Nephron (organoid): ENCODE data around the gene ENO3.

ENCODE experiments used
- H3K27ac Mint-ChIP-seq, 3 experiments: 2 replicates each; pipeline ENCODE4 v1.8.0; 2020; ENCODE audit warnings: mixed read lengths in 3 of 3, mild to moderate bottlenecking in 2 of 3, moderate library complexity in 1 of 3
- H3K27me3 Mint-ChIP-seq: 2 replicates; pipeline ENCODE4 v1.8.0; 2021; ENCODE audit warnings: low read depth, mild to moderate bottlenecking, moderate library complexity, mixed read lengths
- H3K36me3 Mint-ChIP-seq: 2 replicates; pipeline ENCODE4 v1.8.0; 2020; ENCODE audit warnings: low read depth, mixed read lengths
- H3K4me1 Mint-ChIP-seq: 2 replicates; pipeline ENCODE4 v1.8.0; 2020; ENCODE audit warnings: mixed read lengths
- H3K4me3 Mint-ChIP-seq, 3 experiments: 2 replicates each; pipeline ENCODE4 v1.8.0; 2020; ENCODE audit warnings: mild to moderate bottlenecking in 3 of 3, mixed read lengths in 3 of 3, moderate library complexity in 2 of 3
- H3K9me3 Mint-ChIP-seq: 2 replicates; pipeline ENCODE4 v1.8.0; 2020; ENCODE audit warnings: mixed read lengths
- TF ChIP-seq, protein P1 (sequence below), 3 experiments: fragments of 200-600 bp; sonication (generic); IDR thresholded peaks; one replicate each; pipeline ENCODE4 v1.5.0; 2021; ENCODE audit warnings: antibody characterized with exemption in 3 of 3; ENCODE audit not compliant: unreplicated experiment in 3 of 3

The ENO3 gene

DNA sequence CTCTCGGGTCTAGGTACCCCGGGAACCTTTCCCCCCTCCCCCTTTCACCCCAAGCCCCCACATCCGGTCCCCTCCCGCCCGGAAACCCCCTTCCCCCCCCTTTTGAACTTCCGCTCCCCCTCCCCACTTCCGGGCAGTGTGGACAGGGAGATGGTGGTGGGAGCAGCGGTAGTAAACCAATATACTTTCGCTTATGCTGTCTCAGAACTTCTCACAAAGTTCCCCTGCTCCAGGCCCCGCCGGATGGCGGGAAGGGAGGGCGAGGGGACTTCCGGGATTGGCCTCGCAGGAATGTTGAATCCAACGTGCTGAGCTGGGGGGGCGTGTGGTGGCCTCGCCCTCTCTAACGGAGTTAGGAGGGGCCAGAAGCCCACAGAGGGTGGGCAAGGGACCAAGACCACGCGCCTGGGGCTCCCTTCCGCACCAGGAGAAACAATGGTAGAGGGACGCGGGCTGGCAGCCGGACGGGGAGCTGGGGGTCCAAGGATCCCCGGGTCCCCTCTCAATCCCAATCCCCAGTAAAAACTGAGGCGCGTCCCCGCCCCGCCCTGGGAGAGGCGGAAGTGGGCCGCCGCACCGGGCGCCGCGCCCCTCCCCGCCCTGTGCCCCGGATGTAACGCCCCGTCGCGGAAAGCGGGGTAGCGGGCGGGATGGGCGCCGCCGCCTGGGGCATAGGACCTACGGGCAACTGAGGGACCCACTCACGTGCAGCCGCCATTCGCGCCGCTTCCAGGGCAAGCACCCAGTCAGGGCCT lies 3.3 kb upstream of the ENO3 start:
- H3K4me3 Mint-ChIP-seq: peak overlapping the region; percentile 95 to 98 (median 96)
- H3K27me3 Mint-ChIP-seq: no peaks in the 10 kb centered on the region
- no peaks in the 10 kb centered on the region for H3K9me3 Mint-ChIP-seq
- TF ChIP-seq, protein P1, sequence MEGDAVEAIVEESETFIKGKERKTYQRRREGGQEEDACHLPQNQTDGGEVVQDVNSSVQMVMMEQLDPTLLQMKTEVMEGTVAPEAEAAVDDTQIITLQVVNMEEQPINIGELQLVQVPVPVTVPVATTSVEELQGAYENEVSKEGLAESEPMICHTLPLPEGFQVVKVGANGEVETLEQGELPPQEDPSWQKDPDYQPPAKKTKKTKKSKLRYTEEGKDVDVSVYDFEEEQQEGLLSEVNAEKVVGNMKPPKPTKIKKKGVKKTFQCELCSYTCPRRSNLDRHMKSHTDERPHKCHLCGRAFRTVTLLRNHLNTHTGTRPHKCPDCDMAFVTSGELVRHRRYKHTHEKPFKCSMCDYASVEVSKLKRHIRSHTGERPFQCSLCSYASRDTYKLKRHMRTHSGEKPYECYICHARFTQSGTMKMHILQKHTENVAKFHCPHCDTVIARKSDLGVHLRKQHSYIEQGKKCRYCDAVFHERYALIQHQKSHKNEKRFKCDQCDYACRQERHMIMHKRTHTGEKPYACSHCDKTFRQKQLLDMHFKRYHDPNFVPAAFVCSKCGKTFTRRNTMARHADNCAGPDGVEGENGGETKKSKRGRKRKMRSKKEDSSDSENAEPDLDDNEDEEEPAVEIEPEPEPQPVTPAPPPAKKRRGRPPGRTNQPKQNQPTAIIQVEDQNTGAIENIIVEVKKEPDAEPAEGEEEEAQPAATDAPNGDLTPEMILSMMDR (IDR thresholded peaks at IDR 0.05; ENCODE audit: unreplicated experiment in 3 of 3): no peak
- H3K27ac Mint-ChIP-seq: peak overlapping the region; percentile 89 to 99 (median 99)
- H3K4me1 Mint-ChIP-seq: peaks cover 45% of the 10 kb centered on the region
- peaks cover 38% of the 10 kb centered on the region for H3K36me3 Mint-ChIP-seq

DNA sequence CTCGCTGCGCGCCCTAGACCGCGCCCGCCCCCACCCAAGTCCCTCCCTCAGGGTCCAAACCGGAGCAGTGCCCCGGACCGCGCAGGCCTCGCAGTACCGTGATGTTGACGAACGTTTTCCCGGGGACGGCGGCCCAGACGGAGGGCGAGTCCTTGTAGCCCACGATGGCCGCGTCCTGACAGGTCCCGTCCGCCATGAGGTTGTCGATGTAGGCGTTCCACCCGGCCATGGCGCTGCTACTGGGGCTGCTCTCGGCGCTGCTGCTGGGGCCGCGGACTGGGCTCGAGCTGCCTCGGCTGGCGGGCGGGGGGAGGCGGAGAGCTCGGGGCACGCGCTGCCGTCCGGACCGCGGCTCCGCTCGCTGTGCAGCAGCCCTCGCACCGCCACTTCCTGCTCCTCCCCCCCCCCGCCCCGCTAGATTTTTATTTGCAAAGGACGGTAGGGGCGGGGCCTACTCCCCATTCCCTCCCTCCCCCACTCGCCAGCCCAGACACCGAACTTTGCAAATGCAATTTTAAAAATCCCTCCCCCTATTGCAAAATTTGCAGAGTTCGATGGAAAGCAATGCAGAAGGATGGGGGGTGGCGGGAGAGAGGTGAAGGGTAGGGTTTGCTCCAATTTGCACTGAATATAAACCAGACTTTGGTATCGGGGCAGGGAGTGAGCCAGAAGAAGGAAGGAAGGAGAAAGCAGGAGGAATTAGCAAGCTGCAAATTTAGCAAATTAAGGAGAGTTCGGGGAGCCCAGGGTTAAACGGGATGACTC lies 2.6 kb upstream of the ENO3 start, which contains the start of gene PFN1:
TSS of gene PFN1 (minus strand) at position 365 of the 765 bp plus-strand sequence. CDS start at position 229, 136 bp downstream.
- Mint-ChIP-seq H3K27me3 (no peaks in the 10 kb centered on the region), H3K36me3 (peaks cover 31% of the 10 kb centered on the region), H3K27ac (peak within 1 kb of the TSS; percentile 98 to 99 (median 99)), H3K4me1 (peaks cover 46% of the 10 kb centered on the region), H3K4me3 (peak within 1 kb of the TSS; percentile 95 to 98 (median 96)), H3K9me3 (no peaks in the 10 kb centered on the region)
- TF ChIP-seq, protein P1 (IDR thresholded peaks at IDR 0.05; ENCODE audit: unreplicated experiment in 3 of 3): no peak

DNA sequence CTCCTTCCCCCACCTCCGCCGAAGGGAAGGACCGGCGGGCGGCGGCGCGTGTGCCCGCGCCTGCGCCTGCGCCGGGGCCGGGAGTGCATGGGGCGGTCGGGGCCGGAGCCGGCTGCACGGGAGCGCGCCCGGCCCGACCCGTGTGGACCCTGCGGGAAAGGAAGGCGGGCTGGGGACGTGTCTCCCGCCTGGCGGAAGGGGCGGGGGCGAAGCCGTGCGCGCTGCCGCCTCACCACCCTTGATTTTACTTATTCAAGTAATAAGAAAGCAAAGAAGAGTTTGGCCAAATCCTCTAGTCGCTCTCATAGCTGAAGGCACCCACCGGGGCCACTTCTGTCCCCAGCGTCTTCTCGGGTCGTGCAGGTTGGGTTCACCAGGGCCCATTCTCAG lies 2.0 kb upstream of the ENO3 start:
- TF ChIP-seq, protein P1 (IDR thresholded peaks at IDR 0.05; ENCODE audit: unreplicated experiment in 3 of 3): no peak
- peak overlapping the region; percentile 98 to 99 (median 99) for H3K27ac Mint-ChIP-seq
- H3K9me3 Mint-ChIP-seq: no peaks in the 10 kb centered on the region
- peaks cover 49% of the 10 kb centered on the region for H3K4me1 Mint-ChIP-seq
- H3K27me3 Mint-ChIP-seq: no peaks in the 10 kb centered on the region
- H3K36me3 Mint-ChIP-seq: peaks cover 28% of the 10 kb centered on the region
- peak overlapping the region; percentile 95 to 98 (median 96) for H3K4me3 Mint-ChIP-seq

DNA sequence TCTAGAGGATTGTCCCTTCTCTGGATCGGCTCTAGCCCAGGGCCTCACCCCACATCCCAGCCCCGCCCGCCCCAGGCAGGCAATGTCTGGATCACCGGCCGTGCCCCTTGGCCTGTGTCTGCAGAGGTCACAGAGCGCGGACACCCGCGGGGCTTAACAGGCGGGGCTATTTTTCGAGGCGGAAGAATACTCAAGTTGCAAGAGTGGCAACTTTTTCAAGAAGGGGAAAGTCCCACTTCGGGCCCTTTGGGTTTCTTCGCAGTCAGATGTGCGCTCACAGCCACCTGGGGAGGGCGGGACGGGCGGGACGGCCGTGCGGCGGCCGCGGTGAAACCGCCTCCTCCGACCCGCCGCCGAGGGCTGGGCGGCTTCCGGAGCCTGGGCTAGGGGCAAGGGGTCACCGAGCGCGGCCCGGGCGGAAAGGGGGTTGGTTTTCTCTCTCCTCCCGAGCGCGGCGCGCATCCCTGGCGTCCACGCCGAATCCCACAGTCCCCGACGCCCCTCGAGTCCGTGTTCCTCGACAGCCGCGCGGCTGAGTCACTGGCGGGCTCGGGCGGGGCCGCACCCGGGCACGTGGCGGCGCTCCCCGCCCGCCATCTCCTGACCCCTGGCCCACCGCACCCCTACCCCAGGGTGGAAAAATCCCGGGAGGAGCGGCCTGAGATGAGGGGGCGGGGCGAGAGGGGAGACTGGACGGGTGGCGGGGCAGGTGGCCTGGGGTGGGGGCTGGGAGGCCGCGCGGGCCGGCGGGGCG lies 1.4 kb upstream of the ENO3 start:
- no peaks in the 10 kb centered on the region for H3K9me3 Mint-ChIP-seq
- H3K4me3 Mint-ChIP-seq: peak overlapping the region; percentile 85 to 96 (median 85)
- no peaks in the 10 kb centered on the region for H3K27me3 Mint-ChIP-seq
- peak overlapping the region; percentile 98 to 99 (median 99) for H3K27ac Mint-ChIP-seq
- H3K4me1 Mint-ChIP-seq: peaks cover 47% of the 10 kb centered on the region
- TF ChIP-seq, protein P1 (IDR thresholded peaks at IDR 0.05; ENCODE audit: unreplicated experiment in 3 of 3): no peak
- peaks cover 22% of the 10 kb centered on the region for H3K36me3 Mint-ChIP-seq

DNA sequence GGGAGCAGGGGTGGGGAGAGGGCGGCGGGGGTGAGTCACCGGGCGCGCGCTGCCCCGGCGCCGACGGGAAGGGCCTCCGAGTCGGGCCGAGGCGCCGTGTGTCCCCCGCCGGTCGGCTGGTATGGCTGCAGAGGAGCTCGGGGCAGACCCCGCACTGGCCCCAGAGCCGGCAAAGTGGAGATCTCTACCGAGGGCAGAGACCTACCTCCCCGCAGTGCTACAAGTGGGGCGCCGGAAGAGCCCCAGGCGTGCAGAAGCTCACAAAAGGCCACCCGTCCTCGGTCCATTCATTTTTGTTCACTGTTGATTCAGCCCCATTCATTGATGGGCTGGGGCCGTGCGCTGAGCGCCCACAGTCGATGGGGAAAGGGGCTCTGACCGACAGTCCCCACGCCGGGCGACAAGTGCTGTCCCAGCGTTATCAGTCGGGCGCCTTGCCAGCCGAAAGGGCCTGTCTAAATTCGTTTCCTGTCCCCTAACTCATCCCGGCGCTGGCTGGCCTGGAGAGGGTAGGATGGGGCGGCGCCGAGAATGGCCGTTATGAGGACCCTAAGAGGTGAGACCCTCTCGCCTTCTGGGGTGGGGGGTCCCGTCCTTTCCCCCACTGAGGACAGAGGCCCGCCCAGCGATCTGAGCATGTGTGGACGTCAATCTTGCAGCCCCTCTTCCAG lies 709 bp upstream of the ENO3 start:
- peak overlapping the region; percentile 83 to 89 (median 84) for H3K4me3 Mint-ChIP-seq
- H3K4me1 Mint-ChIP-seq: peaks cover 43% of the 10 kb centered on the region
- no peaks in the 10 kb centered on the region for H3K27me3 Mint-ChIP-seq
- peak overlapping the region; percentile 88 to 98 (median 98) for H3K27ac Mint-ChIP-seq
- H3K36me3 Mint-ChIP-seq: peaks cover 15% of the 10 kb centered on the region
- TF ChIP-seq, protein P1 (IDR thresholded peaks at IDR 0.05; ENCODE audit: unreplicated experiment in 3 of 3): no peak
- no peaks in the 10 kb centered on the region for H3K9me3 Mint-ChIP-seq
